Heart right ventricle (tissue), 16 donors: ENCODE data around the gene CFAP299. TPM values are rescaled to one million over a fixed set of nuclear protein-coding genes. Genes with fewer than 3 reads are reported as not detected.

Source experiments
- ATAC-seq, 8 donors: fragments of 200-7000 bp; cut with Tn5 transposase; one replicate each; pipeline ENCODE4 v1.9.1; 2020; ENCODE audit warnings: mild to moderate bottlenecking in 8 of 8, moderate library complexity in 8 of 8, moderate number of reproducible peaks in 1 of 8
- DNase-seq, 2 donors: peaks; one replicate each; pipeline ENCODE4 v3.0.0-alpha.2; 2020
- H3K27ac ChIP-seq, 10 donors: fragments of 200-600 bp; sonication (generic) in 2 of 10; one replicate each; pipeline versions ENCODE4 v1.5.0 to v1.8.0; 2020 to 2022; ENCODE audit warnings: mild to moderate bottlenecking in 3 of 10
- H3K27me3 ChIP-seq, 7 donors: fragments of 200-600 bp; one replicate each; pipeline ENCODE4 v1.8.0; 2021 to 2022; ENCODE audit warnings: mild to moderate bottlenecking in 2 of 7
- H3K36me3 ChIP-seq, 9 donors: fragments of 200-600 bp; sonication (generic) in 1 of 9; one replicate each; pipeline versions ENCODE4 v1.5.0 to v1.8.0; 2020 to 2022; ENCODE audit warnings: mild to moderate bottlenecking in 2 of 9
- H3K4me1 ChIP-seq, 9 donors: fragments of 200-600 bp; sonication (generic) in 1 of 9; one replicate each; pipeline versions ENCODE4 v1.5.0 to v1.8.0; 2020 to 2022; ENCODE audit warnings: mild to moderate bottlenecking in 4 of 9
- H3K4me3 ChIP-seq, 10 donors: fragments of 200-600 bp; sonication (generic) in 2 of 10; one replicate each; pipeline versions ENCODE4 v1.5.0 to v1.8.0; 2020 to 2022; ENCODE audit warnings: mild to moderate bottlenecking in 7 of 10, moderate library complexity in 2 of 10
- H3K9me3 ChIP-seq, 11 donors: fragments of 200-600 bp in 10 of 11; sonication (generic) in 2 of 11; one replicate each; pipeline versions ENCODE4 v1.5.0 to v1.8.0; 2013 to 2022; ENCODE audit warnings: mild to moderate bottlenecking in 2 of 11, control low read depth in 1 of 11, moderate library complexity in 1 of 11
- CTCF ChIP-seq, 9 donors: fragments of 200-600 bp; sonication (generic) in 2 of 9; IDR thresholded peaks; one replicate each; pipeline versions ENCODE4 v1.5.0 to v1.8.0; 2021 to 2022; ENCODE audit warnings: antibody characterized with exemption in 9 of 9, mild to moderate bottlenecking in 5 of 9, moderate library complexity in 1 of 9
- WGBS, 2 donors: extraction: QIAGEN DNeasy Blood & Tissue Kit; methylation state at CpG; one replicate each; pipeline ENCODE4 v1.1.7; 2013; ENCODE audit warnings: inconsistent platforms in 1 of 2; 5-methylcytosine and 5-hydroxymethylcytosine counted together
- intact Hi-C, 10 donors: fragments of 100-400 bp; cut with DNase I; formaldehyde crosslinking; loops; one replicate each; pipeline versions ENCODE4 v1.11.1 to v1.14.2; 2022
- polyA plus RNA-seq, 2 donors: library from polyadenylated mRNA; stranded (reverse); fragments of 200-250 nt; gene quantifications; one replicate each; pipeline ENCODE4 v1.2.3, GENCODE V29; 2013
- total RNA-seq, 10 donors: library from RNA; stranded (reverse); fragmentation: NEBNext Ultra II Directional in 3 of 10; extraction: Animal tissue kit (Norgen Biotek cat#: 25700) in 3 of 10; gene quantifications; one replicate each; pipeline versions ENCODE4 v1.2.1 to v1.2.4, GENCODE V29; 2021 to 2023
- donor health status: Arrhythmogenic right ventricular cardiomyopathy.
- donor health status: ischemic (EF 13 %, LVEDD 7.1; RV severe dilation, severe dysfunction).
- donor health status: healthy with polysubstance abuse.
- donor health status: DM: no; HTN: yes; CAD: no.
- donor health status: DM: no; HTN: no; CAD: no.
- donor health status: ischemic (EF 25% LVEDD 6.9; RV normal size, moderate dysfunction).
- donor health status: ischemic (EF 25% LVEDD 5.7; RV mildly dilated, moderate dysfunction).
- donor health status: healthy.
- donor health status: DM: yes; HTN: yes; CAD: no.
- donor health status: Ischemic cardiomyopathy.
- donor health status: ischemic (EF 35%, LVEDD 5.7; RV mildly dilated, moderate dysfunction).
- donor health status: nonischemic (EF 11% LVEDD 7.7; RV severe dilation, severe dysfunction).
- donor health status: DM: yes; HTN: yes; CAD: no.
- donor health status: PGD.
- donor health status: ischemic (EF 29% LVEDD 5.4; RV normal size, mild dysfunction).
- donor health status: nonischemic (EF 23%, LVEDD 6.1; RV moderate dilation, normal function).

CFAP299 gene
- total and polyA plus RNA-seq, 12 donors, result 0.93 TPM; not detected in 11

GRCh38 chr4:80387390-80388283 lies 52.1 kb downstream of the CFAP299 start:
- H3K4me1 ChIP-seq, result no peaks in the 10 kb centered on the region
- WGBS, 2 donors, result 89 to 92% methylated on average over 11 of the region's 11 CpGs

GRCh38 chr4:80388284-80388607 lies 52.7 kb downstream of the CFAP299 start:
- DNase-seq, result no peak
- Histone ChIP-seq H3K27me3 (no peaks in the 10 kb centered on the region), H3K9me3 (peaks cover 0 to 7% (median 0%) of the 10 kb centered on the region in 11 donors), H3K27ac (no peak overlapping the region), H3K4me1 (no peaks in the 10 kb centered on the region), H3K4me3 (no peak overlapping the region), H3K36me3 (no peaks in the 10 kb centered on the region)
- no peak for TF ChIP-seq CTCF (IDR thresholded peaks at IDR 0.05)
- WGBS, 2 donors, result 87 to 95% methylated on average over 8 of the region's 8 CpGs
- intact Hi-C loops, result no loop called here
- ATAC-seq, result no peak

More at GRCh38 chr4:80387390-80388283, 52.1 kb downstream of the CFAP299 start:
- no peaks in the 10 kb centered on the region for H3K36me3 ChIP-seq
- intact Hi-C loops, result no loop called here
- H3K27me3 ChIP-seq, result no peaks in the 10 kb centered on the region
- peaks cover 0 to 7% (median 0%) of the 10 kb centered on the region in 11 donors for H3K9me3 ChIP-seq
- ATAC-seq (peak in 1 of 8 donors; percentile 40), DNase-seq (no peak)
- no peak for TF ChIP-seq CTCF (IDR thresholded peaks at IDR 0.05)
- H3K27ac ChIP-seq, result no peak overlapping the region
- no peak overlapping the region for H3K4me3 ChIP-seq

GRCh38 chr4:80390178-80390577 lies 54.6 kb downstream of the CFAP299 start:
- H3K9me3 ChIP-seq, result peaks cover 0 to 11% (median 0%) of the 10 kb centered on the region in 11 donors
- TF ChIP-seq CTCF (IDR thresholded peaks at IDR 0.05), result no peak
- ATAC-seq (no peak), DNase-seq (no peak)
- no peaks in the 10 kb centered on the region for H3K4me1 ChIP-seq
- 88 to 92% methylated on average over 2 of the region's 2 CpGs for WGBS, 2 donors
- H3K27me3 ChIP-seq, result no peaks in the 10 kb centered on the region
- intact Hi-C loops, result no loop called here
- no peaks in the 10 kb centered on the region for H3K36me3 ChIP-seq
- no peak overlapping the region for H3K27ac ChIP-seq
- H3K4me3 ChIP-seq, result no peak overlapping the region

- Histone ChIP-seq H3K27ac (no peak overlapping the region), H3K36me3 (no peaks in the 10 kb centered on the region), H3K9me3 (peaks cover 0 to 4% (median 0%) of the 10 kb centered on the region in 11 donors), H3K4me1 (no peaks in the 10 kb centered on the region), H3K27me3 (no peaks in the 10 kb centered on the region), H3K4me3 (no peak overlapping the region)
- no peak for TF ChIP-seq CTCF (IDR thresholded peaks at IDR 0.05)
- intact Hi-C loops, result no loop called here
- DNase-seq (no peak), ATAC-seq (no peak)
- whole genome bisulfite sequencing, 2 donors, result 69 to 78% methylated on average over 4 of the region's 4 CpGs
Observed at GRCh38 chr4:80393246-80393969, 57.9 kb downstream of the CFAP299 start.
